ENCODE results near the gene CARD9.

Gene CARD9

GRCh38 chr9:136373300-136374182 lies at the start of gene CARD9:
TSS of gene CARD9 (minus strand) at chr9:136373669. CDS start at chr9:136372078, 1,591 bp downstream.
- no peak within 1 kb of the TSS for H3K4me3 ChIP-seq (ENCODE audit: control insufficient read depth, low read depth, low read length)
- no peak for DNase-seq (ENCODE audit: low read depth)
- no peak for TF ChIP-seq CTCF (IDR thresholded peaks at IDR 0.05; ENCODE audit: control insufficient read depth, insufficient read depth, low read depth, low read length, missing control alignments)

- no peak overlapping the region for H3K4me3 ChIP-seq (ENCODE audit: control insufficient read depth, low read depth, low read length)
- TF ChIP-seq CTCF (IDR thresholded peaks at IDR 0.05; ENCODE audit: control insufficient read depth, insufficient read depth, low read depth, low read length, missing control alignments) = no peak
- DNase-seq (ENCODE audit: low read depth) = no peak
Measured at GRCh38 chr9:136422876-136423275, 49.4 kb upstream of the CARD9 start.

GRCh38 chr9:136421791-136422190 lies 48.3 kb upstream of the CARD9 start:
- H3K4me3 ChIP-seq (ENCODE audit: control insufficient read depth, low read depth, low read length) = no peak overlapping the region
- no peak for TF ChIP-seq CTCF (IDR thresholded peaks at IDR 0.05; ENCODE audit: control insufficient read depth, insufficient read depth, low read depth, low read length, missing control alignments)
- DNase-seq (ENCODE audit: low read depth) = no peak

- no peak for DNase-seq (ENCODE audit: low read depth)
- no peak for TF ChIP-seq CTCF (IDR thresholded peaks at IDR 0.05; ENCODE audit: control insufficient read depth, insufficient read depth, low read depth, low read length, missing control alignments)
- no peak overlapping the region for H3K4me3 ChIP-seq (ENCODE audit: control insufficient read depth, low read depth, low read length)
Measured at GRCh38 chr9:136419092-136419420, 45.6 kb upstream of the CARD9 start.

GRCh38 chr9:136418182-136419091 lies 45.0 kb upstream of the CARD9 start:
- H3K4me3 ChIP-seq (ENCODE audit: control insufficient read depth, low read depth, low read length) = no peak overlapping the region
- no peak for TF ChIP-seq CTCF (IDR thresholded peaks at IDR 0.05; ENCODE audit: control insufficient read depth, insufficient read depth, low read depth, low read length, missing control alignments)
- no peak for DNase-seq (ENCODE audit: low read depth)

GRCh38 chr9:136416914-136417313 lies 43.4 kb upstream of the CARD9 start:
- H3K4me3 ChIP-seq (ENCODE audit: control insufficient read depth, low read depth, low read length) = no peak overlapping the region
- TF ChIP-seq CTCF (IDR thresholded peaks at IDR 0.05; ENCODE audit: control insufficient read depth, insufficient read depth, low read depth, low read length, missing control alignments) = no peak
- DNase-seq (ENCODE audit: low read depth) = no peak
